HG02943 (cell line): ENCODE measurements around the gene MANSC4.

Source experiments
- ATAC-seq: cut with Tn5 transposase; IDR thresholded peaks from one replicate; pipeline ENCODE4 v1.9.1; 2021; ENCODE audit warnings: mild to moderate bottlenecking, low read depth, moderate library complexity; ENCODE audit not compliant: unreplicated experiment

Gene MANSC4

DNA sequence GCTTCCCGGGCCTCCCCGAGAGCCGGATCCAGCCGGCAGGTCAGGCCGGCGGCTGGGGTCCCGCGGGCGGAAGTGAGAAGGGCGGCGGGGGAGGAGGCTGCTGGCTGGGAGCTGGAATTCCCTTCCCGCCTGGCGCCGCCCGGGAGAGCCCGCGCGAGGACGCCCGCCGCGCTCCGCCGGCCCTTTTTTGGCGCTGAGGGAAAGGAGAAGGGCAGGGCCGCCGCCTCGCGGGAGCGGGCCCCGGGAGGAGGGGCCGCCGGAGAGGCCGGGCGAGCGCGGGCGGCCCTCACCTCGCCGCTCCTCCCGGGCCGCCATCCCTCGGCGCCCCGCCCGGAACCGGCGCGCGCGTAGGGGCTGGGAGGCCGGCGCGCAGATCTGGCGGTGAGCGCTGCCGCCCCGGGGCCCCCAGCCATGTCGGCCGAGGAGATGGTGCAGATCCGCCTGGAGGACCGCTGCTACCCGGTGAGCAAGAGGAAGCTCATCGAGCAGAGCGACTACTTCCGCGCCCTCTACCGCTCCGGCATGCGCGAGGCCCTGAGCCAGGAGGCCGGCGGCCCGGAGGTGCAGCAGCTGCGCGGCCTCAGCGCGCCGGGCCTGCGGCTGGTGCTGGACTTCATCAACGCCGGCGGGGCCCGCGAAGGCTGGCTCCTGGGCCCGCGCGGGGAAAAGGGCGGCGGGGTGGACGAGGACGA is at the start of gene MANSC4, which contains the start of gene KLHL42:
TSS of gene MANSC4 (minus strand) at position 317 of the 692 bp plus-strand sequence. CDS start 8,960 bp downstream, outside the sequence.
TSS of gene KLHL42 (plus strand) at position 314 of the 692 bp plus-strand sequence. CDS start at position 412, 98 bp downstream.
- peak; percentile 79 for ATAC-seq

DNA sequence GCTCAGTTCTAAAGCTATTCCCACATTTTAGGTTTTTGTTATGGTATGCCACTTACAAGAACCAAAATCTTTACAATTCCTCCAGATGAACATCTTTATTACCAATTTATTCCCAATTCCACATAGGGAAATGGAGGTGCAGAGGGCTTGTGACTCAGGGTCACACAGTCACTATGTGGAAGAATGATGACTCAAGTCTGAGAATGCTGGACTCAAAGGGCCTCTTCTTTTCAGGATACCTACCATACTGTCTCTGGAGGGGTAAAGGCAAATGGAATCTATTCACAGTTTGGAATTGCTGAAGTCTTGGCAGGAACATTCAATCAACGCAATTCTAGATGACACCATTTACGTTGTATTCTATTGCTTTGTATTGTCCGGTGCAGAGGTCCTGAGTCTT is 48.2 kb upstream of the MANSC4 start:
- no peak for ATAC-seq

DNA sequence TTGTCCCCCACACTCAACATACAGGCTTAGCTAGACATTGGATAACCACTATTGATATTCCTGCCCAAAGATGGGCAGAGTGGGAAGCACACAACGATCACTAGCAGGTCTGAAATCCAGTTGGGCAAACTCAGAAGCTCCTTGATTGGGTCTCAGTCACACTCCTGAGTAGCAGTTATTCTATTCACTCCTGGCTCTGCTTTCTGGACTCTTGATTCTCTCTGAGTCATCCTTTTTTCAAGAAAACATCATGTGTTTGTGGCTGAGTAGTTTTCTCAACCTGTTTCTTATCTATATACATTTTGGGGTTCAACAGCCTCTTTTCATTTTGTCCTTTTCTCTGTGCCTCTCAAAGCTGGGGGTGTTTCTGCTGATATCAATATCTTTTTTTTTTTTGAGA is 46.0 kb upstream of the MANSC4 start:
- no peak for ATAC-seq

DNA sequence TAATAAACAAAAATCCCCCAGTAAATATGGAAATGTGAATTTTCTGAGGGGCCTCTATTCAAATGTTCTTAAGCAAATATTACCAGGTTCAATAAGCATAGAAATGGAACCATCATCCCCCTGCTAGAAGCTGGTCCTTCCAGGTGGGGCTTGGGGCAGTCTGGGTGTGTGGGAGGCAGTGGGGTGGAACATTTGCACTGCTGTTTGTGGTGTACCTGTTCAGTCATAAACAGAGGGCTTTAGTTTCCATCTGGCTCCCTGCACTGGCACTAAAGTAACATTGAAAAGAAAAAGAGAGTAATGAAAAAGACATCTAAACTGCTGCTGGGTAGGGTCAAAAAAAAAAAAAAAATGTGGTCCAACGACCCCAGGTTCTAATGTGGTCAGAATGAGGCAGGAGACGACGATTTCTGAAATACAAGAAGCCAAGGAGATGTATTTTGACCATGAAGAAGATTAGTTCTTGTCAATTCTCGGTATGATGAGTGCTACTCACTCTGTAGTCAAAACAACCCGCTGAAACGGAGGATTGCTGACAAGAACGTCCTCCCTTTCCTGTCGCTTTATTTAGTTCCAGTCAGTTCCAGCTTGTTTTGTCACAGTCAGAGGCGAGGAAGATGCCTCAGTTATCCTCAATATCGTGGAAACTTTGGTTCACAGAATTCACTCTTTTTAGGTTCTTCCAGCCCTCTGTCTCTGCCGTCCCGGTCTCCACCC is 44.2 kb upstream of the MANSC4 start:
- peak; percentile 65 for ATAC-seq

DNA sequence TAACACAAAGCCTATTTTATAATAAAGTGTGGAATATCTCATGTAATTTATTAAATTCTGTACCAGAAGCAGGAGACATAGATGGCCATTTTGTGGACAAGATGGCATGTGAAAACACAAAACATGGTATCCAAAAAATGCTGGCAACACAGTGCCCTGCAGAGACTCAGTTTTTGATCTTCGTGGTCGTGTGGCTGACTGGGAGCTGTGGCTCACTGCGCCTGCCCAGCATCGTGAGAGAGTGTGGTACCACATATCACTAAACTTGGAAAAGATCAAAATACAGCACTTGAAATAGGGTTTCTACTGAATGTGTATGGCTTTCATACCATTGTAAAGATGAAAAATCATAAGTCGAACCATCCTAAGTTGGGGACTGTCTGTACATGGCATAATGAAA is 43.0 kb upstream of the MANSC4 start:
- ATAC-seq, result no peak

DNA sequence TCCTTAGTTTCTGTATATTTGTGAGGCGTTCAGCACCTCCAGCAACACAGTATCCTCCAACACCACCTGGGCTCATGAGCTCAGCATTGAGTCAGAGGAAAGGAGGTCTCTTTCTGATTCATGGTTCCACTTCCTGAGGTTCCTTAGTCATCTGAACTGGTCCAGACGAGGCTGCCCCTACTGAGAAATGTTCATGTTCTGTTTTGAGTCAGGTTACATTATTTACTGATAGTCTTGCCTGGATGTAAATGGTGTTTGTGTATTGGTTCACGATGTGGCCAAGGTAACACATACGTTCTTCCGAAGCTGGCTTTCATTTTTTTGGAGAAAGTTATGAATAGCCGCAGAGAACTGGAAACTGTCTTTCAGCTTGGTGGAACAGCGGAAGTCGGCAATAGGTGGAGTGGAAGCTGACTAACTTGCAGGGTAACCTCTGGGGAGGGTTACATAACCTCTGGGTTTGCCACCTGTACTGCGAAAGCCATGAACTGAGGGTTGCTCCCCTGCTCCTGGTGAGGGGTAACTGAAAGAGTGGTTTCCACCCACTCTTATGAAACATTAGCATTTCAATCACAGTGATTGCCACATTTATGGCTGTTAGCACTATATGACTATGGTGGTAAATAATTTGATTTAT is 42.2 kb upstream of the MANSC4 start:
- peak; percentile 62 for ATAC-seq

DNA sequence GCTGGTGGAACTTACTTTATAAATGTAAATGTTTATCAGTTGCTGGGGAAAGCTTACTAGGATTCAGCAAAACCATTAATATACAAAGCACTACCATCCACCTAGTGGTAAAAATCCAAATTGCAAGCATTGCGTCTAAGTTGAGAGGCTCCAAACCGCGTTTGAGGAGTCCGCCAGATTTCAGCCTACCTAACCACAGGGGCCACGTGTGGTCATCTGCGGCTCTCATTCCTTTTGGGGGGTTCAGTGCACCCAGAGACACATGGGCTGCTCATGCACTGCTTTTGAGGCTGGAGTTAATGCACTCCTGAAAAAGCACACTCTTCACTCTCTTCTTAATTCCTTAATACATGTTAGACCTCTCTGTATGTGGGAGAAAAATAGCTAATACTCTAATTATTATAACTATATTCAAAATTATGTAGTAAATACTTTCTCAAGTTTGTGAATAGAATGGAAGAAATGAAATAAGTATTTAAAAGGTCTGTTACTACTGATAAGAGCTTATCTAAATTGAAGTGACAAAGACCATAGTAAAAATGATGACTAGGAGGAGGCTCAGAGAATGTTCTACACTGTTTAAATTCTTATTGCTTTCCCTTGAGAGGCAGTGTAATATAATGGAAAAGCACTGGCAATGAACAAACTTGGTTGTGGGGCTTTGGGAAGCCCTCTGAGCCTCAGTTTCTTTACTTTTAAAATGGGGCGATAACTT is 41.4 kb upstream of the MANSC4 start:
- no peak for ATAC-seq

DNA sequence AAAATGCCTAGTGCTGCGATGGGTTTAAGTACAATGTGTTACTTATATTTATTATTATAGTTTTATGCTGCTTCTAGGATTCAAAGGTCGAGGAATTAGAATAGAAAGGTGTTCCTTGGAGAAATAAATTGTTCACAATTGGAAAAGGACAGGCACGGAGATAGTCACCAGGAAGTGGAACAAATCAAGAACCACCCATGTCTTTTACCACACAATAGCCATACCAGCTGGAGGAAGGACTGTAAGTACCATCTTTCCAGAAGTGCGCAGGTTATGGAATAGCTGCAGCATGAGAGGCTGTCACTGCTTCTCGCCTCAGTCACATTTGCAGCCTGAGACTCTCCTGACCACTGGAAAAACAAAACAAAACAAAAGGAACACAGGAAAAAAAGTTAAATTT is 40.5 kb upstream of the MANSC4 start:
- no peak for ATAC-seq

DNA sequence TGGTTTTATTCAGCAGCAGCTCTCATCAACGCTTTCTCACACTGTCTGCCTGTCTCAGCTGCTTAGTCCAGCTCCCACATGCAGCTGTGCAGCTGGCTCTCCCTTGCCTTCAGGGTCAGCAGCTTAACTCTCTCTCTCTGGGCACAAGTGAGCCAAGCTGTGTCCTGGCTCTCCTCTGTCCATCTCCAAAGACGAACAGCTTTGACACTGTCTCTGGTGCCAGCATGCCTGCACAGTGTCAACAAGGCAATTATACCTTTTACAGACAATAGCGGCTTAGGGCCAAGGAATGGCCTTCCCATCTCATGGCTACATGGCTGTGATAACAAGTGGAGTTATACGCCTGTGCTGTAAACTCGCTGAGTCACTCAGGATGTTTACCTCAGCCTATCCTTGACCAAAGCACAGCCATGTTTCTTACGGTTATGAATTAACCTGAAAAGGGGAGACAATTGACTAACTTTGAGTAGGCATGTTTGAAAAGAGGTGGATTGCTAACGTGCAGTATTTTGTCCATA is 38.4 kb upstream of the MANSC4 start:
- no peak for ATAC-seq

DNA sequence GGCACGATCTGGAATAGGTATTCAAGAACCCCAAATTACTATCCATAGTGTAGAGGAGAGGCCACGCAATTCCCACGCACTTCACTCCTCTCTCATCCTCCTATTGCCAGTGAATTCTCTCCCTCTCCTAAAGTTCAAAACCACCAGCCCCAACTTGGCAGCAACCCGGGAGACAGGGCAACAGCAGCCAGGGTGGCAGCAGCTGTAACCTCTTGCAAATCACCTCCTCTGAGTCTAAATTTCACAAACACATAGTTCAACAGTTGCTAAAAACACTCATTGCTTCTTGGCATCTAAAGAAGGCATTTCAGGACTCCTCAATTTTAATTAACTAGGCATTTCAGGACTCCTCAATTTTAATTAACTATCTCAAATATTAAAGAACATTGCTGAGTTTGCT is 37.7 kb upstream of the MANSC4 start:
- ATAC-seq, result no peak

DNA sequence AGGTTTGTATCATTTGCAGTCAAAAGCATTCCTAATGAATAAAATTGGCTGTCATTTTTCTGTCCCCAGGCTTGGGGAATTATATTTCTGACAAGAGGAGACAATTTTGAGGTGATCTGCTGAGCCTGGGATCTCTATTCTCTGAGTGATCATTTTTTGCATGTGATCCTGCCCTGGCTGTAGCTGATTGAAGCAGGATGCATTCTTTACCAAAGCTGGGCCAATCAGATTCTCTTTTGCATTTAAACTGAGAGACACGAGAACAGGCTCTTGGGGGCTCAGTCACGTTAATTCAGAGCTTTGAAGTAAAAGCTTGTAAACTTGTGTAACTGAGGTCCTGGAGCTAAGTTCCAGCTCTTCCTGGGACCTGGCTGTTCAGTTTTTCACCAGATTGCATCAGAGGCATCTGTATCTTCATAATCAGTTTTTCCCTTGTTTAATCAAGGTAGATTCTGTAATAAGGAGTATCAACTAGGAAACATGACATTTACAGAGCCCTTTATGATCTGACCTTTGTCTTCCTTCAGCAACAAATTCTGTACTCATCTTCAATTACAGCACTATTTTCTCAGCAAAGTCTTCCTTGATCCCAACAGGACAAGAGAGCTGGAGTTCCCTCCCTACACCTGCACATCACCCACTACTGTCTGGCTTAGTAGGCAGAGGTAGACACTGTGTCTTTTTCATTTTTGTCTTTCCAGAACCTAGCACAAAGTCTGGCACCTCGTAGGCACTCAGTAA is 35.0 kb upstream of the MANSC4 start:
- no peak for ATAC-seq

DNA sequence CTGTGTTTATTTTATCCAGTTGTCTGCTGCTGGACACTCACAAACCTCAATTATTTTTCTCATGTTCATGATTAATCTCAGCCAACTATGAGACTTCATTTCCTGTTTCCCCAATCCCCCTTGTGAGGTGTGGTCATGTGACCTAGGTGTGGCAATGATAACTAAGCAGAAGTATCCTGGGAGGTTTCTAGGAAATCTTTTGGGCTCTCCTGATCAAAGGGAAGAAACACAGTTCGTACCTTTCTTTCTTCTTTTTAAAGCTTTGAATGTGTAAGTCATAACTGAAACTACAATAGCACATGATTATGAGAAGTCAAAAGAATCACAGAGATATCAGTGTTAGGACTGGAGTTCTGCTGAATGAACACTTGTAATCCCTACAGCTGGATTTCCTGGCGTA is 34.4 kb upstream of the MANSC4 start:
- ATAC-seq, result no peak

DNA sequence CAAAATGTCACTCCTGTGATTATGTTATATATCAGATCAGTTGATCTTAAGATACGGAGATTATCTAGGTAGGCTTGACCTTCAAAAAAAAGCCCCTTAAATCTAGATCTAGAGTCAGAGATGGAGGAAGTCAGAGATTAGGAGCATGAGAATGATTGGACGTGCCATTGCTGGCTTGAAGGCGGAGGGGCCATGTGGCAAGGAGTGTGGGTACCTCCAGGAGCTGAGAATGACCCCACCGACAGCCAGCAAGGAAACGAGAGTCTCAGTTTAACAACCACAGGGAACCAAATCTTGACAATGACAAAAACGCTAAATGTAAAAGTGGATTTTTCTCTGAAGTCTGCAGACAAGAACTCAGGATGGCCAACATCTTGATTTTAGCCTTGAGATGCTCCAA is 32.5 kb upstream of the MANSC4 start:
- no peak for ATAC-seq

DNA sequence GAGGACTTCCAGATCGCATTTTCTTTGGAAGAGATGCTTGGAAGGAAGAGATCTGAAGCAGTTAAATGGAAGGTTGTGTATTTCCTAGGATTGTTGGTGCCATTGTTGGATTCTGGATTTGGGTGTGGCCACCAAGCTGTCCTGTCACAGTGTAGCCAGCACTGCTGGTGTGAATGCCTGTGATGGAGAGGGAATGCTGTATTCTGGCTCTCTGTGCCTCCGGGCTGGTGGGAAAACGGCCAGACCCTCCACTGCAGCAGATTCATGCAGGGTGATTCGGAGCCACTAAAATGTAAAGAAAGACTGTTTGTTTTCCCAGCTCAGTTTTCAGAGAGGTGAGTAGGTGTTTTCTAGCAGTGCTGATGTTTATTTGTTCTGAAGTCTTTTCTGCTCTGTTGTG is 30.7 kb upstream of the MANSC4 start:
- ATAC-seq, result no peak

DNA sequence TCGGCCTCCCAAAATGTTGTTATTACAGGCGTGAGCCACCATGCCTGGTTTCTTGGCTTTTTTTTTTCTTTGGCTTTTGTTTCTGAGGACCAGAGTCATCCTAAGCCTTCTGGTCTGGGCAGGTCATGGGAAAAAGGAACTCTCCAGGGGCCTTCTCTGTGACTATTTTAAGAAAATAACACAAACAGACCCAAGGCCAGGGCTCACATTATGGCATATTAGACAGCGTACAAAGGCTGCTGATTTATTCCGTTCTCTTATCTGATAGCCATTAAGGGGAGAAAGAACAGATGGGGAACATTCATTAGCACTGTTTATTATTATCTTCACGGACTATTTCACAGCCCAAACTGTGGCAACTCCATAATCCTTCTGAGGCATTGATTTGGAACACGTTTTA is 28.8 kb upstream of the MANSC4 start:
- ATAC-seq, result no peak

DNA sequence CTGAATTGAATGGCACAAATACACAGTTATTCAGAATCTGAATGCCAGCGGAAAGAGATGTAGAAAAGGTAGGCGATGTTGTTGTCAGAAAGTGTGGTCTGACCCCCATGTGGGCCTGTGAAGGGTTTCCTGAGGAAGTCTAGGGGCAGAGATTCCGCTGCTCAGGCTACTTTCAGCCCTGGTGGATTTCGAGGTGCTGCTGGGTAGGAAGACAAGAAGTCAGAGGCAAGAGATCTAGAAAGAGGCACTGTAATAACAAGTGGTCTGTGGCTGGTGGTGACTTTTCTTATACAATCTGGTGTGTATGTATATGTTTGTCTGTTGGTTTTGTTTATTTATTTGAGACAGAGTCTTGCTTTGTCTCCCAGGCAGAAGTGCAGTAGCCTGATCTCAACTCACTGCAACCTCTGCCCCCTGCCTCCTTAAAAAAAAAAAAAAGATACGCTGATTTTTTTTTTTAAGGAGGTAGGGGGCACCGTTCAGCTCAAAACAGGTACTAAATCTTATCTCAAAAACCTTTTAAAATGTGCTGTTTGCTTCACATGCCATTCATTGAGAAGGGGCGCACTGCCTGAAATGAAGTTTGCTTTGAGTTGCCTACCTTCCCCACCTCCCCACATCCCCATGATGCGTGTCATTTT is 27.1 kb upstream of the MANSC4 start:
- ATAC-seq, result no peak

DNA sequence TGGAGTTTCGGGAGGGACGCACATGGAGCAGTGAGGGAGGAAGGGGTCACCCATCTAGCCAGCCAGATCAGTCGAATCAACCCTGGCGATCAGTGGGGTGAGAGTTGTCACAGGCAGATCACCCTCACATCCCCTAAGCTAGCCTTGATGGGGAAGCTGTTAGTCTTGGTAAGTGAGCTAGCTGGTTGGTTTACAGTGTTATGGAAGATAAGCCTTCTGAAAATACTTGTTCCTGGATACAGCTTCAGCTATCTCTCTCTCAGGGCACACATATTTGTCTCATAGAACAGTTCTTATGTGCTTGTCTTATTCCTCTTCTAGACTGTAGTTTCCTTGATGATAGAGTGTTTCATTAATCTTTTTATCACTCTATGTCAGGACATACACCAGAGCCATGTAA is 26.2 kb upstream of the MANSC4 start:
- no peak for ATAC-seq

DNA sequence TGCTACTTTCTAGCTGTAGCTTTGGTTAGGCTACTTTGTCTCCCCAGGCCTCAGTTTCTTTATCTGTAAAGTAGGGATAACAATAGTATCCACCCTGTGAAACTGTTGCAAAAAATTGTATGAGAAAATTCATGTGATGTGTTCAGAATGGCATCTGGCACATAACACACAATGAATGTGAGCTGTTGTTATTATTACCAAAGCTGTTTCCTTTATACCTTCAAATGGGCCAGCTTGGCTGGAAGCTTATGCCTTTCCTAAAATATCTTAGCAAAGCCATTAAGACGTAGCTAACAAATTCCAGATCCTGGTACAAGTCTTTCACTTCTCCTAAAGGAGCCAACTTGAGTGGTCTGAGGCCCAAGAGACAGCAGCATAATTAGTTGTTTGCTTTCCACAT is 25.2 kb upstream of the MANSC4 start:
- ATAC-seq, result no peak

DNA sequence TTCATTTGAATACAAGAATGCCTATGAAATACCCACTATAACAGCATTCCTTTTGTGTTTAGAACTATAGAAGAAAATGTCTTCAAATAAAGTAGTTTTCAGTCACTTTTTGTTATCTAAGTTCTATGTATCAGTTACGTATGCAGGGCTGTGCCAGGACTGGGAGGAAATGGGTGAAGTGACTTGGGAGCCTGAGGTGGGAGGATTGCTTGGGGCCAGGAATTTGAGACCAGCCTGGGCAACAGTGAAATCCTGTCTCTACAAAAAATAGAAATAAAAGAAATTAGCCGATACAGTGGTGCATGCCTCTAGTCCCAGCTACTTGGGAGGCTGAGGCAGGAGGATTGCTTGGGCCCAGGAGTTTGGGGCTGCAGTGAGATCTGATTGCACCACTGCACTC is 22.9 kb upstream of the MANSC4 start:
- ATAC-seq, result no peak

DNA sequence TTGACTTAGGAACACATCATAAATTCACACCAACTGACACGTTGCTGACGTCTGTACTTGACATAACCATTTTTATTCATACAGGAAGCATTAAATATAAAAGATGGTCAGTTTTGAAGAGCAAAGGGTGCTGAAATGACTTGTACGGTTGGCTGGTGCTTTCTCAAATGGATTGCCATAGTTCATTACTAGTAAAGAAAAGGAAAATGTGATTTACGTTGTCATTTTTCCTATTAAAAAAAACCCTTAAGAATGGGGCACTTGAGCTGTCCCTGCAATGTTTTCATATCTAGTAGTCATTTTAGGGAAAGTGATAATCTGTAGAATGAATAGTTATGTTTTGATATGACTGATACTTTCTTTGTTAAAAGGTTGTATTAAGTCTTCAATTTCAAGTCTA is 22.5 kb upstream of the MANSC4 start:
- ATAC-seq, result no peak
